Prostate gland (tissue), 2 donors: ENCODE measurements around the gene MRPL3. TPM values are rescaled to one million over a fixed set of nuclear protein-coding genes. Genes with fewer than 3 reads are reported as not detected.

Source experiments
- DNase-seq: peaks from one replicate; pipeline ENCODE4 v3.0.0-alpha.2; 2019; ENCODE audit warnings: low spot score
- H3K27ac ChIP-seq, 2 donors: fragments of 200-600 bp; sonication (generic); 2 replicates each; pipeline ENCODE4 v1.5.1; 2017 to 2019
- H3K27me3 ChIP-seq: fragments of 200-600 bp; sonication (generic); replicated peaks from 2 replicates; pipeline ENCODE4 v1.5.1; 2019; ENCODE audit not compliant: insufficient read depth
- H3K36me3 ChIP-seq, 2 donors: fragments of 200-600 bp; sonication (generic); 1 replicate in 1 of 2; 2 replicates in 1 of 2; pipeline versions ENCODE4 v1.5.1 to v1.8.1; 2017 to 2019
- H3K4me1 ChIP-seq: fragments of 200-600 bp; sonication (generic); replicated peaks from 2 replicates; pipeline ENCODE4 v1.5.1; 2019
- H3K4me3 ChIP-seq, 2 donors: fragments of 200-600 bp; sonication (generic); 2 replicates each; pipeline ENCODE4 v1.5.1; 2017 to 2019
- H3K9me3 ChIP-seq: fragments of 200-600 bp; sonication (generic); 2 replicates; pipeline ENCODE4 v1.5.1; 2017
- POLR2A ChIP-seq: fragments of 450-650 bp; IDR thresholded peaks from one replicate; pipeline ENCODE4 v1.6.1; 2016; ENCODE audit warnings: antibody characterized with exemption, mild to moderate bottlenecking
- POLR2AphosphoS5 ChIP-seq: sonication (generic); formaldehyde crosslinking; IDR thresholded peaks from one replicate; pipeline ENCODE4 v1.6.1; 2017; ENCODE audit warnings: antibody characterized with exemption
- WGBS: methylation state at CpG from one replicate; pipeline ENCODE4 v1.1.5; 2018; 5-methylcytosine and 5-hydroxymethylcytosine counted together
- intact Hi-C: fragments of 100-400 bp; cut with DNase I; formaldehyde crosslinking; loops from one replicate; pipeline ENCODE4 v1.14.2; 2022
- small RNA-seq, 2 donors: library from RNA; depleted of rRNA; stranded (forward); fragments of <200 nt; gene quantifications; one replicate each; pipeline ENCODE3, GENCODE V24; 2016
- total RNA-seq, 2 donors: library from RNA; depleted of rRNA; stranded (reverse); fragments of >200 nt; gene quantifications; one replicate each; pipeline ENCODE4 v1.1.0, GENCODE V29; 2016
- TF ChIP-seq, protein P1 (sequence below), 4 experiments: fragments of 200-600 bp in 2 of 4; fragments of 450-650 bp in 2 of 4; sonication (generic) in 2 of 4; IDR thresholded peaks; 1 replicate in 3 of 4; 2 replicates in 1 of 4; pipeline ENCODE4 v1.5.1; 2016 to 2019; ENCODE audit warnings: antibody characterized with exemption in 4 of 4, mild to moderate bottlenecking in 2 of 4, moderate library complexity in 2 of 4

Gene MRPL3
- total RNA-seq, 2 donors from 2014 or later = 73.0 to 90.8 TPM

DNA sequence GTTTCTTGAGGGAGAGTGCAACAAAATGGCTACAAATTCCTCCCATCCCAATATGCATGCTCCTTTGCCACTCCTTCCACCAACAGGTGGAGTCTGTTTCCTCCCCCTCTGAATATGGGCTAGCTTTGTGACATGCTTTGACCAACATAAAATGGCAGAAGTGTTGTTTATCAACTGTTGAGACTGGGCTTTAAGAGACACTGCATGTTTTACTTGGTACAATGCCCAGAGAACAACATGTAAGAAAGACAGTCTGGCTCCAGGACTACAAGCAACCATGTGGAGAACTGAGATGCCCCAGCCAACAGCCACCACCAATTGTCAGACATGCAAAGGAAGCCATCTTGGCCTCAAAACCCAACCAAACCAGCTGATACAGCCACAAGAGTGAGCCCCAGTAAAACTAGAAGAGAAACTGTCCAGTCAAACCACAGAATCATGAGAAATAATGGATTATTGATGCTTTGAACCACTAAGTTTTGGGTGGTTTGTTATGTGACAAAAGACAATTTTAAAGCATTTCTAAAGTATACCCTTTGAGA lies 80.7 kb downstream of the MRPL3 start:
- Histone ChIP-seq H3K36me3 (no peaks in the 10 kb centered on the region), H3K4me3 (no peak overlapping the region), H3K4me1 (no peaks in the 10 kb centered on the region), H3K9me3 (no peaks in the 10 kb centered on the region), H3K27ac (no peak overlapping the region), H3K27me3 (no peaks in the 10 kb centered on the region)
- TF ChIP-seq POLR2A = no peak
- TF ChIP-seq, protein P1, sequence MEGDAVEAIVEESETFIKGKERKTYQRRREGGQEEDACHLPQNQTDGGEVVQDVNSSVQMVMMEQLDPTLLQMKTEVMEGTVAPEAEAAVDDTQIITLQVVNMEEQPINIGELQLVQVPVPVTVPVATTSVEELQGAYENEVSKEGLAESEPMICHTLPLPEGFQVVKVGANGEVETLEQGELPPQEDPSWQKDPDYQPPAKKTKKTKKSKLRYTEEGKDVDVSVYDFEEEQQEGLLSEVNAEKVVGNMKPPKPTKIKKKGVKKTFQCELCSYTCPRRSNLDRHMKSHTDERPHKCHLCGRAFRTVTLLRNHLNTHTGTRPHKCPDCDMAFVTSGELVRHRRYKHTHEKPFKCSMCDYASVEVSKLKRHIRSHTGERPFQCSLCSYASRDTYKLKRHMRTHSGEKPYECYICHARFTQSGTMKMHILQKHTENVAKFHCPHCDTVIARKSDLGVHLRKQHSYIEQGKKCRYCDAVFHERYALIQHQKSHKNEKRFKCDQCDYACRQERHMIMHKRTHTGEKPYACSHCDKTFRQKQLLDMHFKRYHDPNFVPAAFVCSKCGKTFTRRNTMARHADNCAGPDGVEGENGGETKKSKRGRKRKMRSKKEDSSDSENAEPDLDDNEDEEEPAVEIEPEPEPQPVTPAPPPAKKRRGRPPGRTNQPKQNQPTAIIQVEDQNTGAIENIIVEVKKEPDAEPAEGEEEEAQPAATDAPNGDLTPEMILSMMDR (IDR thresholded peaks at IDR 0.05) = no peak
- peak; percentile 57 for TF ChIP-seq POLR2AphosphoS5
- peak; percentile 13 for DNase-seq
- intact Hi-C loops = no loop called here

DNA sequence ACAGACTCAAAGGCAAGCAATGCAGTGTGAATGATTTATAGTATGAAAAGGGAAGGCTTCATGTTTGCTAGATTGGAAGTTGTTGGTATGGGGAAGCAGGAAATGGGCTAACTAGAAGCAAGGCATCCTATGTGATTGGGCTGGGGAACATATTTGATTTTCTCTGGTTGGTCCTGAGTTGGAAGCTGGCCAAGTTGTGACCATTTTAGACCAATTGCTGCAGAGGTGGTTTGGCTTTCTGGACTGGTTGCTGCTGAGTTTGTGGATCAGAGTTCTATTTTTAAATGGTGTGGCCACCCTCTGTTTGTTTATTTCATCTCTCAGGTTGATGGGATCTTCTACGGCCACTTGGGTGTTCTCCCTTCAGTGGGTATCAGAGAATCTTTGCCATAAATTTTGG lies 81.5 kb downstream of the MRPL3 start:
- DNase-seq = no peak
- Histone ChIP-seq H3K4me3 (no peak overlapping the region), H3K27me3 (no peaks in the 10 kb centered on the region), H3K36me3 (no peaks in the 10 kb centered on the region), H3K9me3 (no peaks in the 10 kb centered on the region), H3K27ac (no peak overlapping the region), H3K4me1 (no peaks in the 10 kb centered on the region)
- 83% methylated on average over 1 of the region's 1 CpG for WGBS
- intact Hi-C loops = no loop called here
- no peak for TF ChIP-seq POLR2AphosphoS5
- no peak for TF ChIP-seq POLR2A
- TF ChIP-seq, protein P1 (IDR thresholded peaks at IDR 0.05) = no peak

DNA sequence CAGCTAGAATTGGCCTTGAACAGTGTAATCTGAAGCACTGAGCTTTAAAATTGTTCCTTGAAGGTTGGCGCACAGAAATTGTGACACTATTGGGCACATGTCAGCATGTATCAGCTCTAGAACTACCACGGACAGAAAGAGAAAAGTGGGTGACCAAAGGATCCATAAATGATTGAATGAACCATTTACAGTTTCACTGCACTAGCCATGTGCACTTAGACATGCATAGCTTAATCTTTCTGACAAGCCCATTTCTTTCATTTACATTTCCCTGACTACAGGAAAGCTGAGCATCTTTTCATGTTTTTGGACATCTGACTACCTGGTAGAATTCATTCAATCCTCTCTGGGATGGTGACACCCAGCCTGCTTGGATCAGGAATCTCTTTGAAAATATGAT lies 85.0 kb downstream of the MRPL3 start:
- Histone ChIP-seq H3K4me3 (no peak overlapping the region), H3K9me3 (no peaks in the 10 kb centered on the region), H3K27me3 (no peaks in the 10 kb centered on the region), H3K27ac (no peak overlapping the region), H3K36me3 (no peaks in the 10 kb centered on the region), H3K4me1 (no peaks in the 10 kb centered on the region)
- no peak for TF ChIP-seq POLR2AphosphoS5
- TF ChIP-seq POLR2A = no peak
- TF ChIP-seq, protein P1 (IDR thresholded peaks at IDR 0.05) = no peak
- 90% methylated on average over 2 of the region's 2 CpGs for WGBS
- DNase-seq = no peak
- intact Hi-C loops = no loop called here

Small RNAs within 50 kb of the gene (small RNA-seq; reads per million reads assigned to genes)
- gene AC107027.2 (0 reads per million in 2 donors), gene SNORA58 (44.2 to 53.6 reads per million in 2 donors)

Other genes starting within 250 kb of the MRPL3 start
- 10 to 100 TPM; 25.2 to 26.0 TPM for gene NUDT16, start 121.2 kb downstream of the MRPL3 start, total RNA-seq